ENCODE measurements around the gene INTS6.
A peak's percentile ranks its signal among the peaks of the same experiment; 100 is the strongest.

The INTS6 gene

DNA sequence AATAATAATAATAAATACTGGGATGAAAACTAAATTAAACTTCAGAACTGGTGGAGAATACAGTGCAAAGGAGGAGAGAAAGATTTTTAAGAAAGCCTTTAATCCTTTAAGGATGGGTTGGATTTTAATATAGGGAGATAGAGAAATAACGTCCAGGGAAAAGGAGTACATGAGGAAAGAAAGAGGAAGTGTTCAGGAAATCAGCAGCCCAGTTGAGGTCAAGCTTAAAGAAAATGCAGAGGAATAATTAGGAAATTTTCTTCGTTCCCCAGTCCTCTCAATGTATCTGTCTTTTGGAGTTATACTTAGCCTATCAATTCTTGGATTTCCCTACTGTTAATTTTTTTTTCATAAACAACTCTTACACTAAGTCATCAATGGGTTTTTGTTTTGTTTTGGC is 47.7 kb downstream of the INTS6 start:
- no peak for DNase-seq (ENCODE audit: low spot score)

DNA sequence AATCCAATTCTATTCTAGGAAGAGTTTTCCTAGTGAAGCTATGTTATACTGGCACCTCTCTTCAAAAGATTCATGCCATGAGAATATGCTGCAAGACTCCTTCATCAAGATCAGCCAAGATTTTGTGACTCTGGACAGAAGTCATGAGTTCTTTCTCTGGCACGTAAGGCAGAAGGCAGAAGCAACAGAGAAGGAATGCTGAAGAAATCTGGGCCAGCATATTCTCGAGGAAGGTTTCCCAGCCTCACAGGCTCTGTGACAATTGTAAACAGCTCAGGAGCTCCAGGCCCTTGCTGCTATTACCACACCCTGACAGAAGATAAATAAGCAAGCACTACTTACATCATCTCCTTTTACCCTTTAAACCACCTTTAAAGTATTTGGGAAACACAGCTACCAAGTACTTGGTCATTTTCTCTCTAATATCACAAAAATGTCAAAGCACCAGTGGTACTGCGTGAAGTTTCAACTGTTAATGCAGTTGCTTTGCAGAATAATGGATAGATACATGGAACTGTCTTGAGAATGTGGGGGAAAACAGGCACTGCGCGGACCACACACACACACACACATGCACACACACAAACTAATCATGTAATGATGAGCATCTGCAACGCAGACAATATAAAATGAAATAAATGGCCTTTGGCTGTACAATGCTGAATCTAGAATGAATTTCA is 55.4 kb downstream of the INTS6 start:
- peak; percentile 8 for DNase-seq (ENCODE audit: low spot score)

- no peak for DNase-seq (ENCODE audit: low spot score)
Measured at GRCh38 chr13:51396352-51396751, 56.5 kb downstream of the INTS6 start.

GRCh38 chr13:51394724-51395123 is 58.1 kb downstream of the INTS6 start:
- DNase-seq (ENCODE audit: low spot score) = no peak

GRCh38 chr13:51385114-51385513 is 67.7 kb downstream of the INTS6 start:
- DNase-seq (ENCODE audit: low spot score) = no peak

DNA sequence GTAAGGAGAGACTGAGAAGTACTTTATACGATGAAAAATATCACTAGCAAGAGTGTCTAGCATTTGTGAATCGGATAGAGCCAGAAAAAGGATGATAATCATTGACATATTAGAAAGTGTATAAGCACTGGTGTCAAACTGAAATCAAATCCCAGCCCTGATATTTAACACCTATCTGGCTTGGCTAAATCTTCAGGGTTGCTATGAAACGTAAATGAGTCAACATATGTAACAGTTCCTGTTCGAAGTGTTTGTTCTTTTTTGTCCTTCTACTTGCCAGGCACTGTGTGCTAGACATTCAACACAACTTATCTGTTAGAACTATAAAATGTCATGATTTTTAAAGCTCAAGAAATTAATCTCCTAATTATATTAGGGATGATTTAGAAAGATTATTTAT is 72.6 kb downstream of the INTS6 start:
- no peak for DNase-seq (ENCODE audit: low spot score)

- DNase-seq (ENCODE audit: low spot score) = no peak
Measured at GRCh38 chr13:51373451-51373850, 79.4 kb downstream of the INTS6 start.

GRCh38 chr13:51371768-51372399 is 81.0 kb downstream of the INTS6 start:
- DNase-seq (ENCODE audit: low spot score) = no peak

- no peak for DNase-seq (ENCODE audit: low spot score)
Measured at GRCh38 chr13:51370811-51371210, 82.0 kb downstream of the INTS6 start.

DNA sequence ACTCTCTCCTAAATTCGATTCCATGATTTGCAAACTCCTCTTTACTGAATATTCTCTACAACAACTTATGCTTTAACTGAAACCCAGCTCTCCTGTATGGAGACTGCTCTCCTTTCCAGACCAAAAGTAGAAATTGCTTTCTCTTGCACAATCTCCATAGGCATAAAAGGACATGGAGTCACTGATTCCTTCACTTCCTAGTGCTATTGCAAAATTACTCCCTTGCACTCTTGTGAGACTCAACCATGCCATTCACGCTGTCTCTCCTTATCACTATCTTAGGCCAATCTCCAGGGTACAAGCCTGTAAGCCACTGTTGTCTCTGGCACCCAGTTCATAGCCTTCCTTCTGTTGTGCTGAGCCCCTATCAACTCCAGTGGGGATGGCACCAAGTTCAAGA is 82.7 kb downstream of the INTS6 start:
- DNase-seq (ENCODE audit: low spot score) = no peak

DNA sequence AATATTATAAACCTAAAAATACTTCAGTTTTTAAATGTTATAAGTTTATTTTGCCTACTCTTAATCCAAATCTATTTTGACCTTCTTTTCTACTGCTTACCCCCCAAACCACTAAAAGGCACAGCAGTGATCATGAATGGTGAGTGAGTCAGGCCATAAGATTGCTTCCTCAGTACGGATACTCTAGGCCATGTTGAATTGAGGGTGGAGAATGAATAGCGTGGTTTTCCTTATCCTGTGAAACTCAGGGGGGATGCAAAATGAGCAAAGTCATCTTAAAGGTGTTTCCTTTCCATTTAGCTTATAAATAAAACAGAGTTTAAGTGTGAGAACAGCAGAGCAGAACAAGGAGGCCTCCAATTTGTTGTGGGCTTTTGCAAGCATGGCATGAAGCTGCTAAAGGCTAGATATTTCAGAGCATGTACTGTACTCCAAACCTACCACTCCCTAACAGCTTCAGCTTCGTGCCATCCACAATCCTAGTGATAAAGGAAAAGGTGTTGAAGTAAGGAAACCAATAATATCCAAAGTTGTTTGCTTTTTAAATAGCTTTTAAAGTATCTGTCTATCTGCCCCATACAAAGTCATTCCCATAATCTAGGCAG is 88.3 kb downstream of the INTS6 start:
- DNase-seq (ENCODE audit: low spot score) = no peak

GRCh38 chr13:51363625-51364024 is 89.2 kb downstream of the INTS6 start:
- DNase-seq (ENCODE audit: low spot score) = no peak

- DNase-seq (ENCODE audit: low spot score) = no peak
Measured at GRCh38 chr13:51361106-51361505, 91.7 kb downstream of the INTS6 start.

- DNase-seq (ENCODE audit: low spot score) = no peak
Measured at GRCh38 chr13:51360489-51360888, 92.3 kb downstream of the INTS6 start.

DNA sequence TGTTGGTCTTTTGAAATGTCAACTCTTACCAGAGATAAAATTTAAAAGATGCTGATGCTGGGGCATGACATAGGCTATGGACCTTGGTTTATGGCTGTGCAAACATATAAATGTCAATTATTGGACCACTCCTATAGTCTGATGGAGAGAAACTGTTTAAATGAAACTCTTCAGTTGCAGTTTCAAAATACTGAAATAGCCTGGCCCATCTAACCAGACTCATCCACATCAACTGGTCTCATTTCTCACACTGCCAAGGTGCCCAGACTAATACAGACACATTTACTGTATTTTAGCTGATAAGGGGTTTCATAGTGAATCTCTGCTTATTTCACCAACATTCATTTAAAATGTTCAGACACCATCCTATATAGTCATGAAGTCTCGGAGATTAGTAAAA is 93.5 kb downstream of the INTS6 start:
- no peak for DNase-seq (ENCODE audit: low spot score)

DNA sequence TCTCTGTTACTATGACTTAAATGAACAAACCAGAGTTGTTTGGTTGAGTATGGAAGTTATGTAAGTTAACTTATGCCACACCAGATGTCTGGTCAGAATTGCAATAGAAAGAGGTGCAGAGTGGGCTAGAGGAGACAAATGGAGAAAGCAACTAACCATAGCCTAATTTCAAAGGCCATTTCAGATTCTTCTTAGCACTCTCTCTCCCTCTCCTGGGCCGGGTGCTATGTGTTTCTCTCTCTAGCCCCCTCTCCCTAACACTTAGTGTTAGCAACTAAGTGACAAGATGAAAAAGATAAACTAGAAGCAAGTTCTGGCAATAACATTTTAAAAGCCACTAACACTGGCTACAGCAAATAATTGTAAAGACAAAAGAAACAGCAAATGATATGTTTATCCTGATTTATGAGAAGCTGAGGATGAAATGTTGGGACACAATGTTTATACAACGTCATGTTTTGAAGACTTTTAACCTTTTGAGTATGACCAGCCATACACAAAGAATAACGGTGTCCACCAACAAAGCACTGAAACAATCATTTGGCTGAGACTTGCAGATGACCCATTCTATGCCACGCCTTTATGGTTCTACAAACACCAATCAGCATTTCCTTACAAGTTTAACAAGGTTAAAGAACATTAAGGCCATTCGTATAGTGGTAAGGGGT is 94.8 kb downstream of the INTS6 start:
- DNase-seq (ENCODE audit: low spot score) = no peak

GRCh38 chr13:51355217-51355616 is 97.6 kb downstream of the INTS6 start:
- DNase-seq (ENCODE audit: low spot score) = no peak

DNA sequence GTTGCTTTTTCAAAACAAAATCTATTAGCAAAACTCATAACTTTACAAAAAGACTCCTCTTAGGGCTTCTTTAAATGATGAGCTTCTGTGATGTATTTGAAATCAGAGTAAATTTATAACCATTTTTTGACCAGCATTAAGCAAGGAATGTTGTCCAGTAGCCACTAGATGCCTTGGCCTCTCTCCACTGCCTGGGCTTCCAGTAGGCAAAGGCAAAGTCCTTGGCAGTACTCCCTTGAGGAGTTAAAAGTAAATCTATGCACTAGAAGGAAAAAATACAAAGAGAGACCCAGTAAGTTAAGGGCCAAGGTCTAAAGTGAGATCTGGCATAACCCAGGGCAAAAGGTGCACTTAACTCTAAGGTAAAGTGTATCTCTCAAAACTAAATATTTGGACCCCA is 103.8 kb downstream of the INTS6 start:
- no peak for DNase-seq (ENCODE audit: low spot score)

DNA sequence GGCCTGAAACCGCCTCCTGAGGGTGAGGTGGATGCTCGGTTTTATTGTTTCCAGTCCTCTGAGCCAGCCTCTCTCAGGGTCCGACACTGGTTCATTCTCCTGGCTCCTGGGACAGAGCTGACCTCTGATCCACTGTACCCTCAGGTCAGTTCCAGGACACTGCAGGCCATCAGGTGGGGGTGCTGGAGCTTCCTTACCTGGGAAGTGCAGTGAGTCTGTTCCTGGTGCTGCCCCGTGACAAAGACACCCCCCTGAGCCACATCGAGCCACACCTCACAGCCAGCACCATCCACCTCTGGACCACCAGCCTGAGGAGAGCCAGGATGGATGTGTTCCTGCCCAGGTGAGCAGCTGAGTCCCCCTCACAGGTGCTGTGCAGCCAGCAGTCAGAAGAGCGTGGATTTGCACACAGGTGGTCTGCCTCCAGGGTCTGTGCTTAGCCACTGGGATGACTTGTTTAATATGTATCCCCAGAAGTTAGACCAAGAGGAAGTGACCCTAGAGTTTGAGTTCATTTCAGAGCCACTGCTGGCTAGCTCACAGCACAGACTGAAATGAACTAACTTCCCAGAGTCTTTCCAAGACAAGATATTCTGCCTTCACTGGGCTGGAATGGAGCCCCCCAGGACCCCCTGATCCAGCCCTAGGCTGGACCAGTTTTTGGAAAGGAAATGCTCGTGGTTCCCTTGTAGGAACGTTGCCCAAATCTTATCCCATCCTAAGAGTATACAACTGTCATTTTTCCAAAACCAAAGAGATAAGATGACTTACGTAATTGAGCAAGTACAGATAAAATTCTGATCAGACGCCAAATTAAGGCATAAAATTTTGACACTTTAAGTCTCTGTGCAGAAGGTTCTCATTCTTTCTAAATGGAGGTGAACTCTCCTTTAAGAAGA is 104.5 kb downstream of the INTS6 start:
- DNase-seq (ENCODE audit: low spot score) = no peak

DNA sequence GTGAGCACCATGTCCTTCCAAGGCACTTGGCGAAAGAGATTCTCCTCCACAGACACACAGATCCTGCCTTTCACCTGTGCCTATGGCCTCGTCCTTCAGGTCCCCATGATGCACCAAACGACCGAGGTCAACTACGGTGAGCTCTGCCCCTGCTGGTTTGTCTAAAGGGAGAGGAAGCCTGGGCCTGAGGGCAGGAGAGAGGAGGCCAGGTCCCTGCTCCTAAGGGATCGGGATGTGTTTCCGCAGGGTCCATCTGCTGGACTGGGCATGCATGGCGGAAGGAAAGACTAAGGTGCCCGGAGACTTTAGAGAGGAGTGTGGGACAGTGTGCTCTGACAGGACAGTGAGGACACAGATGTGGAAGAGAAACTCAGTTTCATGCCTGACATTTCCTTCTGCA is 105.7 kb downstream of the INTS6 start:
- no peak for DNase-seq (ENCODE audit: low spot score)

DNA sequence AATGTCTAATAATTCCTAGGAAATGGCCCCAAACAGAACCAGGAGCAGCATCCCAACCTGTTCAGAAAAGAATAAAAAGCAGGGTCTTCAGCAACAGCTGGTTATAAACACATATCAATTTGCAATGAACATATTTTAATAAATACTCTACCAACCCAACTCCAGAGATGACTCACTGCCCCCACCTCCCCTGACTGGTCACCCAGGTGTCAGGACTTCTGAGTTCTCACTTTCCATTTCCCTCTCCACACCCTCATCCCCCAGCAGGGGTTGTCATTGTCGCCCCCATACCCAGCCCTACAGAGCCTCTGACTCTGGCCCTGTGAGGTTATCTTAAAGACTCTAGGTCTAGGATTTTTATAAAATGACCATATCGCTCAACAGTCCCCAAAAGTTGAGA is 106.4 kb downstream of the INTS6 start:
- DNase-seq (ENCODE audit: low spot score) = no peak

DNA sequence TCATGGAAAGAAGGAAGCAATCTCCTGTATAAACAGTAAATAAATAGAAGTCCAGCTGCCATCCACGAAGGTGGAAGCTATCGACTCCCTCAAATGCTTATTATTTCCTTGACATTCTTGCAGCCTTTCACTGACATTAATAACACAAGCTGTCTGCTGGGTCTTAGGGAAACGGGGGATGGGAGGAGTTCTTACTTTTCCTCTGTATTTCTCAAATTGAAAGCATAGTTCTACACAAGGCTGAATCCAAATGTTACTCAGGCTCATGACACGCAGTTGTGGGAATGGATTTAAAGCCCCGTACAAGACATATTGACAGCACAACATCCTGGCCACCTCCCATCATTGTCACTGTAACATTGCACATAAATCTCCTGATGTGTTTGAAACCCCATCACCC is 109.4 kb downstream of the INTS6 start:
- DNase-seq (ENCODE audit: low spot score) = no peak

Data from HuH-7 (cell line).